GM21717 (cell line): ENCODE results near the gene SORD.
"Not testable (repeated sequence)": the region's sequence is repeated elsewhere in the genome, so short reads cannot be mapped to it uniquely, and the experiment has no call there.

Experiments used
- ATAC-seq: cut with Tn5 transposase; IDR thresholded peaks from one replicate; pipeline ENCODE4 v1.9.1; 2021; ENCODE audit warnings: mild to moderate bottlenecking, moderate library complexity; ENCODE audit not compliant: unreplicated experiment

Gene SORD

GRCh38 chr15:45023659-45024225 is 747 bp downstream of the SORD start:
- ATAC-seq = no peak

DNA sequence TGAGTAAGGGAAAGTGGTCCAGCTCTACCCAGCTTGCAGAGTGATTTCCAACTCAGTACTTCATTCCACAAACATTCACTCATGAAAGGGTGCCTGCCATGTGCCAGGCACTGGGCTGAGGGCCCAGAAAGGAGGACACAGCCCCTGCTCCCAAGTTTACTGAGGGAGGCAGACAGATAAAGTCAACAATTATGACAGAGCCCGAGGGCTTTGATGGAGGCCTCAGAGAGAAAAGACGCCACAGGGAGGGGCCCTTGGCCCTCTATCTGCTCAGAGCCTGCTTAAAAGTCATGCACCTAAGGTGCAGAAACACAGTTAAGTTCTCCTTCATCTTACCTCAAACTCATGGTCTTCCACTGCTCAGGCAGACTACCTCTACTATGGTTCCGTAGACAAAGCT is 1.7 kb downstream of the SORD start:
- ATAC-seq = not testable (repeated sequence)

DNA sequence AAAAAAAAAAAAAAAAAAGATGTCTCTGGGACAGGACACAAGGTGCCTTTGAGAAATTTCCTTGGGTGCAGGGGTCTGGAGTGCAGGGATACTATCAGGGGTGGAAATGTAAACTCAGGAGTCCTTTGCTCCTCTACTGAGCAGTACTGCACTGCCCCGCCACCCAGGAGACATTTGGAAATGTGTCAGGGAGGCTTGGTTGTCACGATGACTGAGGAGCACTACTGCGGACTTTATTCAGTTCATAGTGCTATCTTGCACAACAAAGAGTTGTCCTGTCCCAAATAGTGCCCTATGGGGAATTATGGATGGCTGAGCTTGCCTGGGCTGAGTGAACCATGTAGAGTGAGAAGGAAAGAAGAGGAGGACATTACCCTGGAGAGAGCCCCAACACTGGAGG is 2.6 kb downstream of the SORD start:
- ATAC-seq = not testable (repeated sequence)

DNA sequence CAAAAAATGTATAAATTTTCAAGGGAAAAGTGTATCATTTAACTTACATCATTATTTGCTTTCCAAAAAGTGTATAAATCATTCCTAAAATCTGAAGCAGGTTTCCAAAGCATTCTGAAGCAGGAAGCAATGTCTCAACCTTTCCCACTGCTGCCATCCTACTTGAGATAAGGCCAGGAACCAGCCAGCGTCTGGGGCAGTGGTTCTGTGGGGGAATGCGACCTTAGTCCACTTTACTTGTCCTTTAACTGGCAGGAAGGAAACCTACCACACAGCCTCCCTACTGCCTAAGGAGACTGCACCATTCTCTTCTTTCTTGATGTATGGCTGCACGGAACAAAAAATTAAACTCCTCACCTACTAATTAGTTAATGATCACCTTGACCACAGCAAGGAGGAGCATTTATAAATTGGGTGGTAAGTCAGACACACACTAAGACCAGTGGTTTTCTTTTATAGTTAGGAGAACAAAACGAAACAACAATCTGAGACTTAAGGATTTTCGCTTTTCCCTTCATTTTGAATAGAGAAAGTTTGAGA is 3.7 kb downstream of the SORD start:
- no peak for ATAC-seq

GRCh38 chr15:45027220-45027619 is 4.2 kb downstream of the SORD start:
- no peak for ATAC-seq

DNA sequence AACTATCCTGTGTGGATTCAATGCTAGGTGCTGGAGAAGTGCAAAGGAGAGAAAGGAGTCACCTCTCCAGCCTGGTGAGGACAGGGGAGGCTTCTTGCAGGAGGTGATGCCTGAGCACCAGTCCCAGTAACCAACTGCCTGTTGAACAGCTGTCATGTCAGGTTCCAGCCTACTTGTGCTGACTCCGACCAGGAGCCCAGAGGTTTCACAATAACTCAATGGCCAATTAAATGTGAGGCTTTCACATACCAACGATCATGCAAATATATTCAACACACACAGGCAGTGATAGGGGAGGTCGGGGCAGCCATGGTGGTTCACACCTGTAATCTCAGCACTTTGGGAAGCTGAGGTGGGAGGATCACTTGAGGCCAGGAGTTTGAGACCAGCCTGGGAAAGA is 7.7 kb downstream of the SORD start:
- ATAC-seq = no peak

- not testable (repeated sequence) for ATAC-seq
These were observed 8.6 kb downstream of the SORD start for GRCh38 chr15:45031522-45032028.

DNA sequence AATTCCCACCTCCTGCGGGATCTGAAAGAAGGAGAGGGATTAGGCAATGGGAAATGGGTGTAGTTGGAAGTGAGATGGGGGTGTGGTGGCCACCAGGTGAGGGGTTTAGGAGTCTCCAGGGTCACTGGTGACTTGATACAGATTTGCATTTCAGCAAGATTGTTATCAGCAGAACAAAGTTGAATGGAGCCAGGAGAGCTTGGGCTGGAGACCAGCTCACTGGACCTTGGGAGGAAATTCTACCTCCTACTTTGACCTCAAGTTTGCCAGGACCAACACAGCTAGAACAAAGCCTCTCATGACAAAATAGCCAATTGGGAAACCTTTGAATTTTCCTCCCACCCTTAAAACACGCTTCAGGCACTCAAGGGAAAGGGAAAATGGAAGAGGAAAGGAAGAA is 9.5 kb downstream of the SORD start:
- not testable (repeated sequence) for ATAC-seq

GRCh38 chr15:45034087-45034486 is 11.1 kb downstream of the SORD start:
- ATAC-seq = not testable (repeated sequence)

DNA sequence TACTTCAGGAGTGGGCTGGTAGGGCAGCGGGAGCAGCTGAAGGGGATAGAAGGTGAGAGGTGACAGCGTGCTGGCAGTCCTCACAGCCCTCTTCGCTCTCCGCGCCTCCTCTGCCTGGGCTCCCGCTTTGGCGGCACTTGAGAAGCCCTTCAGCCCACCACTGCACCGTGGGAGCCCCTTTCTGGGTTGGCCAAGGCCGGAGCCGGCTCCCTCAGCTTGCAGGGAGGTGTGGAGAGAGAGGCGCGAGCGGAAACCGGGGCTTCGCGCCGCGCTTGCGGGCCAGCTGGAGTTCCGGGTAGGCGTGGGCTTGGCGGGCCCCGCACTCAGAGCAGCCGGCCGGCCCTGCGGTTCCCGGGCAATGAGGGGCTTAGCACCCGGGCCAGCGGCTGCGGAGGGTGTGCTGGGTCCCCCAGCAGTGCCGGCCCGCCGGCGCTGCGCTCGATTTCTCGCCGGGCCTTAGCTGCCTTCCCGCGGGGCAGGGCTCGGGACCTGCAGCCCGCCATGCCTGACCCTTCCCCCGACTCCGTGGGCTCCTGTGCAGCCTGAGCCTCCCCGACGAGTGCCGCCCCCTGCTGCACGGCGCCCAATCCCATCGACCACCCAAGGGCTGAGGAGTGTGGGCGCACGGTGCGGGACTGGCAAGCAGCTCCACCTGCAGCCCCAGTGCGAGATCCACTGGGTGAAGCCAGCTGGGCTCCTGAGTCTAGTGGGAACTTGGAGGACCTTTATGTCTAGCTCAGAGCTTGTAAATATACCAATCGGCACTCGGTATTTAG is 11.8 kb downstream of the SORD start:
- not testable (repeated sequence) for ATAC-seq

DNA sequence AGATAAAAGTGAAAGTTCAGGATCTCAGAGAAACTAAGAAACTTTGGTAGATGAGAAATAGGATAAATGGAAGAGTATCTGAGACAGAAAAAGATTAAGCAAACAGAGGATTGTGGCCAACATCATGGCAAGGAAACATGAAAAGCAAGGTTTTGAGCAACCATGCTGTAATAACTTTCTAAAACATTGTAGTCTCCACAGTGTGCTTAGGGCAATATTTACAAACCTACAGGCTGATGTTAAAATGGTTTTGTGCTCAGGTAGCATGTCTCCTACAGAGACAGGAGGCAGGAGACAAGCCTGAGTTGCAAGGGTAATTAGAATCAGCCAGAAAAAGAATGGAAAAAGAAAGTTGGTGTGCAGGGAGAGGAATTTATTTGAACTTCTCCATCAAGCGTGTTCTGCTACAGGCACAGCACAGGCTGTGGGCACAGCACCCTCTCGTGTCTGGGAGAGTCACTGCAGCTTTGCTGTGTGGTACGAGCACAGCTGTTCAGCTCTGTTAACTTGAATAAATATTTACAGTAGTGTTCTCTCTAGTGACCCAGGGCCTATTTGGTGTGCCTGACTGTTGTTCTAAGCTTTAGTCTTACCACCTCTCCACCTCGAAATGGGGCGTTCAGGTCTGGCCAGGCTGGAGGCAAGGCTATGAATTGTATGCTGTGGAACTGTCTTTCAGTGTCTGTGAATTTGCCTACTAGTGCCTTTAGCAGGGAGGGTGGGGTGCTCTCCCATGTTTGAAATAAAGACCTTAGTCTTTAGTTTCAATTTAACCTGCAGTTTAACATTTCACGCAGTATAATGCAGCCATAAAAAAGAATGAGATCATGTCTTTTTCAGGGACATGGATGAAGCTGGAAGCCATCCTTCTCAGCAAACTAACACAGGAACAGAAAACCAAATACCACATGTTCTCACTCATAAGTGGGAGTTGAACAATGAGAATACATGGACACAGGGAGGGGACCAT is 14.1 kb downstream of the SORD start:
- ATAC-seq = peak; percentile 58

DNA sequence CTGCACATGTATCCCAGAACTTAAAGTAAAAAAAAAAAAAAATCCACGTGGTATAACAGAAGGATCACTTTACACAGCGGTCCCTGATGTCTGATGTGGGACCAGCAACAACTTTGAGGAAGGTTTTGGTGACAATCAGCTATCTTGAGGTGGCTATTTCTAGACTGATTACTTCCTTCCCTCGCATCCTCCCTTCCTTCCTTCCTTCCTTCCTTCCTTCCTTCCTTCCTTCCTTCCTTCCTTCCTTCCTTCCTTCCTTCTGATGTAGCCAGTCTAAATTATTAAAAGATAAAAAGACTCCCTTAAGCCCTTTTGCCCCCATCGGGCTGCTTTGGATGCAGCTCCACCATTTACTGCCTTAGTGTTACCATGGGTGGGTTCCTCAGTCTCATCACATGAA is 14.9 kb downstream of the SORD start:
- ATAC-seq = no peak

DNA sequence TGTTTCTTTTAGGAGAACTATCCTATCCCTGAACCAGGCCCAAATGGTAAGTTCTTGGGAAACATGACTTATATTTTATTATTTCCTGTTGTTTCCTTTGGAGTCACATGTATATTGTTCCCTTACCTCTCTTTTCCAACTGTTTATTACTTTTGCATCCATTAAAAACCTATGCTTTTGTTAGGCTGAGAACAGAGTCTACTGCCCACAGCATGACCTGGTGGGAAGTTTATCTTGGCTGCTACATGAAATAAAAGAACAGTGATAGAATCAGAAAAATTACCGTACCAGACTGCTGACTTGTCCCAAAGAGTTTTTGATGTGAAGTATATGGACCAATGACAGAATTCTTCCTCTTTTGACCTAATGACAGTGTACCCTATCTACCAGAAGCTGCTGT is 17.4 kb downstream of the SORD start:
- ATAC-seq = not testable (repeated sequence)

DNA sequence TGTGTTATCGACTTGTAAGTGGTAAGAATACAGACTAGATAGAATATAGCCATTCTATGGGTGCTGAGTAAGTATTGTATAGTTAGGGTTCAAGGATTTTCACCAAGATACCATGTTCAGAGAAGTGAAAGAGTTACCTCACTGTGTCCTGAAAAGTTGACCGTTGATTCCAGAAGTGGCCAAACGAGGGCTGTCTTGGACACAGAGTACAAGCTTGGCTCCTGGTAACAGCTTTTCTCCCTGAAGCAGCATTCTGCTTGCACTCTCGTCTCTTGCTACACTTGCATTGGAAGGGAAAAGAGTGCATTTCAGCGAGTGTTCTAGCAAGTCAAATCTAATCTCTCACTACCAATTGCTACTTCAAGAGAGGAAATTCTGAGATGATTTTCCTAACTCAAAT is 18.5 kb downstream of the SORD start:
- not testable (repeated sequence) for ATAC-seq

- not testable (repeated sequence) for ATAC-seq
These were observed 19.9 kb downstream of the SORD start for GRCh38 chr15:45042859-45043258.

DNA sequence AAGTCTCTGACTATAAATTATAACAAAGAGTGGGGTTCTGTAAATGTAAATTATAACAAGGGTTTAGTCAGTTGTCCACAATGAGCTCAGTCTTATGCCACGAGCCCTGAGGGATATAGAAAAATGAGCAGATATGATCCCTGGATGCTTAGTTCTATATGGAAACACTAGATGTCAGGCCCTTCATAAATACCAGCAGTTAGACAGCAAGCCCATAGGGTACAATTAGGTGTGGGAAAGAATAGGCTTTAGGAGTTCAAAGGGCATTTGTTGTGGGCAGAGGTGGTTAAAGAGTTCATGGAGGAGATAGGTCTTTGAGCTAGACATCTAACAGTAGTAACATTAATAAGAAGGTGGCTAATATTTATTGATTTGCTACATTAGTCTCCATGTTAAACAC is 21.3 kb downstream of the SORD start:
- not testable (repeated sequence) for ATAC-seq

- not testable (repeated sequence) for ATAC-seq
These were observed 25.4 kb downstream of the SORD start for GRCh38 chr15:45048449-45048793.

DNA sequence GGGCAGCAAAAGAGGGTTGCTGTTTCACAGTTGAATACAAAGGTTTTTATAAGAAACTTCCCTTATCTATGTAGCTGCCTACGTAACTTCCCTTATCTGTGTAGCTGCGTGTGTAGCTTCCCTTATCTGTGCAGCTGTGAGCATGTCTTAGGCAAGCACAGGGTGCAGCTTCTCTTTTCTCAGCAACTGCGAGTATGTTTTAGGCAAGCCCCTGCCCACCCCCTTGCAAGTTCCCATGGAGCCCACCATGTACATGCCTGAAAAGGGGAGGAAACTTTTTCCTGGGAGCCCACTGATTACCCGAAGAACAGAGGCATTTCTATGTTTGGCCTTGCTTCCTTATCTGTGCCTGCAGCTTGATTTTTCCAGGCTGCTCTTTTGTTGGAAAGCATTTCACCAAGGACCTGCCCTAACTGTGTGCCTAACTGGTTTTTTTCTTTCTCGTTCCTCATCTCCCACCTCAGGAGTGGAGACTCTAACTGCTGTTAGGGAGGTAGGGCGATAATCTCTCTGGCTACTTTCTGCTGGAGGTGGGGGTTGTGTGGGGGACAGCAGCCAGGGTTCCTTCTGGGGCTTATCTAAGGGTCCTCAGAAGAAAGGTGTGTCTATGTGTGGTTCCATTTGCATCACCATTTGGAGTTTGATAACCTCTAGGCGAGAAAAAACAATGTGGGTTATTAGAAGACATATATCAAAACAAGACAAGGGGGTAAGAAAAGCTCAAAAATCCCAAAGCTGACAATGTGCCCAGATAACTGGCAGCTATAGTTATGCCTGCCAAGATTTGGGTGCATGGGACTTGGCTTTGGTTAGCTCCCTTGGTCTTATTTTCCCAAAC is 26.0 kb downstream of the SORD start:
- no peak for ATAC-seq

GRCh38 chr15:45050587-45050986 is 27.6 kb downstream of the SORD start:
- no peak for ATAC-seq

- not testable (repeated sequence) for ATAC-seq
These were observed 29.7 kb downstream of the SORD start for GRCh38 chr15:45052676-45053075.
